Large intestine (tissue), 3 donors: ENCODE data around the gene MISP. TPM values are rescaled to one million over a fixed set of nuclear protein-coding genes. Genes with fewer than 3 reads are reported as not detected.

ENCODE experiments used
- DNase-seq, 2 donors: peaks; one replicate each; pipeline versions ENCODE4 v3.0.0 to v3.0.0-alpha.2; 2013
- H3K27ac ChIP-seq: one replicate; pipeline ENCODE4 v1.5.1; 2013; ENCODE audit warnings: low read length
- H3K27me3 ChIP-seq: 2 replicates; pipeline ENCODE4 v1.6.1; 2013; ENCODE audit warnings: low read length; ENCODE audit not compliant: control insufficient read depth, insufficient read depth
- H3K36me3 ChIP-seq: 2 replicates; pipeline ENCODE4 v1.6.1; 2013; ENCODE audit warnings: low read length; ENCODE audit not compliant: control insufficient read depth, insufficient read depth
- H3K4me1 ChIP-seq: one replicate; pipeline ENCODE4 v1.6.1; 2013; ENCODE audit warnings: low read length; ENCODE audit not compliant: control insufficient read depth, insufficient read depth
- H3K4me3 ChIP-seq: one replicate; pipeline ENCODE4 v1.5.1; 2013; ENCODE audit warnings: low read length
- H3K9me3 ChIP-seq: one replicate; pipeline ENCODE4 v1.6.1; 2013; ENCODE audit warnings: mild to moderate bottlenecking, low read depth, low read length, moderate library complexity; ENCODE audit not compliant: control insufficient read depth
- WGBS: methylation state at CpG from one replicate; pipeline ENCODE4 v1.1.5; 2013; ENCODE audit warnings: low lambda C conversion rate; ENCODE audit not compliant: insufficient coverage; 5-methylcytosine and 5-hydroxymethylcytosine counted together
- polyA plus RNA-seq: library from polyadenylated mRNA; unstranded; fragments of 120-200 nt; gene quantifications from one replicate; pipeline ENCODE4 v1.2.1, GENCODE V29; 2013

MISP gene
- polyA plus RNA-seq, 1 donor = 200 TPM

GRCh38 chr19:810883-811489 is 60.1 kb downstream of the MISP start:
- no peak for DNase-seq
- no peak overlapping the region for H3K4me3 ChIP-seq
- H3K27me3 ChIP-seq = no peaks in the 10 kb centered on the region
- peaks cover 30% of the 10 kb centered on the region for H3K9me3 ChIP-seq
- WGBS = 50% methylated on average over 1 of the region's 25 CpGs
- peaks cover 64% of the 10 kb centered on the region for H3K36me3 ChIP-seq
- H3K4me1 ChIP-seq = no peaks in the 10 kb centered on the region
- H3K27ac ChIP-seq = no peak overlapping the region

- peaks cover 58% of the 10 kb centered on the region for H3K36me3 ChIP-seq
- no peaks in the 10 kb centered on the region for H3K27me3 ChIP-seq
- no peaks in the 10 kb centered on the region for H3K4me1 ChIP-seq
- no peak for DNase-seq
- peaks cover 35% of the 10 kb centered on the region for H3K9me3 ChIP-seq
- 94% methylated on average over 6 of the region's 20 CpGs for WGBS
- H3K27ac ChIP-seq = no peak overlapping the region
- H3K4me3 ChIP-seq = no peak overlapping the region
Observed at GRCh38 chr19:811506-812048, 60.7 kb downstream of the MISP start.

GRCh38 chr19:812049-812746 is 61.3 kb downstream of the MISP start:
- DNase-seq = no peak
- no peak overlapping the region for H3K4me3 ChIP-seq
- no peaks in the 10 kb centered on the region for H3K27me3 ChIP-seq
- H3K9me3 ChIP-seq = peaks cover 32% of the 10 kb centered on the region
- 100% methylated on average over 2 of the region's 80 CpGs for WGBS
- peaks cover 52% of the 10 kb centered on the region for H3K36me3 ChIP-seq
- no peaks in the 10 kb centered on the region for H3K4me1 ChIP-seq
- no peak overlapping the region for H3K27ac ChIP-seq

GRCh38 chr19:812747-813218 is 61.9 kb downstream of the MISP start:
- H3K4me1 ChIP-seq = no peaks in the 10 kb centered on the region
- H3K27me3 ChIP-seq = no peaks in the 10 kb centered on the region
- peaks cover 31% of the 10 kb centered on the region for H3K9me3 ChIP-seq
- no CpG with 5 or more reads among the region's 72 CpGs for WGBS
- peaks cover 46% of the 10 kb centered on the region for H3K36me3 ChIP-seq
- H3K27ac ChIP-seq = no peak overlapping the region
- no peak overlapping the region for H3K4me3 ChIP-seq
- no peak for DNase-seq

- Histone ChIP-seq H3K4me1 (no peaks in the 10 kb centered on the region), H3K9me3 (peaks cover 31% of the 10 kb centered on the region), H3K27me3 (no peaks in the 10 kb centered on the region), H3K27ac (no peak overlapping the region), H3K36me3 (peaks cover 40% of the 10 kb centered on the region), H3K4me3 (no peak overlapping the region)
- no peak for DNase-seq
- WGBS = no CpG with 5 or more reads among the region's 87 CpGs
Observed at GRCh38 chr19:813219-814151, 62.6 kb downstream of the MISP start.

Other genes starting within 250 kb of the MISP start
- gene TPGS1, start 243.6 kb upstream of the MISP start, polyA plus RNA-seq = 16.2 TPM
- gene CDC34, start 219.4 kb upstream of the MISP start, polyA plus RNA-seq = 69.8 TPM
- 2.0 TPM for gene GZMM, start 207.1 kb upstream of the MISP start, polyA plus RNA-seq
- gene BSG, start 178.5 kb upstream of the MISP start, polyA plus RNA-seq = 388 TPM
- gene HCN2, start 161.2 kb upstream of the MISP start, polyA plus RNA-seq = 0.76 TPM
- gene POLRMT, start 117.6 kb upstream of the MISP start, polyA plus RNA-seq = 62.1 TPM
- 0.24 TPM for gene FGF22, start 111.2 kb upstream of the MISP start, polyA plus RNA-seq
- 41.4 TPM for gene RNF126, start 87.9 kb upstream of the MISP start, polyA plus RNA-seq
- 32.9 TPM for gene FSTL3, start 74.7 kb upstream of the MISP start, polyA plus RNA-seq
- 1.1 TPM for gene PRSS57, start 55.7 kb upstream of the MISP start, polyA plus RNA-seq
- gene PALM, start 42.2 kb upstream of the MISP start, polyA plus RNA-seq = 29.2 TPM
- 240 TPM for gene PTBP1, start 46.3 kb downstream of the MISP start, polyA plus RNA-seq
- 5.2 TPM for gene PLPPR3, start 70.8 kb downstream of the MISP start, polyA plus RNA-seq
- 0.33 TPM for gene AZU1, start 76.7 kb downstream of the MISP start, polyA plus RNA-seq
- gene PRTN3, start 89.9 kb downstream of the MISP start, polyA plus RNA-seq = 0.22 TPM
- 0.09 TPM for gene ELANE, start 101.2 kb downstream of the MISP start, polyA plus RNA-seq
- 6.1 TPM for gene CFD, start 108.6 kb downstream of the MISP start, polyA plus RNA-seq
- 41.7 TPM for gene MED16, start 142.1 kb downstream of the MISP start, polyA plus RNA-seq
- not detected for gene RNU6-9, start 142.4 kb downstream of the MISP start, polyA plus RNA-seq
- 44.0 TPM for gene R3HDM4, start 162.1 kb downstream of the MISP start, polyA plus RNA-seq
- gene KISS1R, start 166.2 kb downstream of the MISP start, polyA plus RNA-seq = 0.33 TPM
- 187 TPM for gene ARID3A, start 174.9 kb downstream of the MISP start, polyA plus RNA-seq
- 33.7 TPM for gene WDR18, start 233.2 kb downstream of the MISP start, polyA plus RNA-seq
- 0.22 TPM for gene GRIN3B, start 249.3 kb downstream of the MISP start, polyA plus RNA-seq